H9 (cell line): ENCODE data around the gene ZDHHC16. TPM values are rescaled to one million over a fixed set of nuclear protein-coding genes. Genes with fewer than 3 reads are reported as not detected.

Source experiments
- DNase-seq: peaks from one replicate; pipeline ENCODE4 v3.0.0-alpha.2; 2017
- H2AFZ ChIP-seq: one replicate; pipeline ENCODE4 v1.6.1; 2013; ENCODE audit warnings: mild to moderate bottlenecking, low read length, control low read depth, moderate library complexity
- H2AK5ac ChIP-seq: 2 replicates; pipeline ENCODE4 v1.6.1; 2013; ENCODE audit warnings: low read length, control low read depth, mixed read lengths; ENCODE audit not compliant: insufficient read length
- H2BK120ac ChIP-seq: one replicate; pipeline ENCODE4 v1.6.1; 2013; ENCODE audit warnings: low read depth, mild to moderate bottlenecking, low read length, control low read depth, inconsistent platforms; ENCODE audit not compliant: poor library complexity, severe bottlenecking
- H2BK12ac ChIP-seq: 2 replicates; pipeline ENCODE4 v1.6.1; 2013; ENCODE audit warnings: low read length, control low read depth, mixed read lengths, low read depth; ENCODE audit not compliant: insufficient read length
- H2BK15ac ChIP-seq: 2 replicates; pipeline ENCODE4 v1.6.1; 2013; ENCODE audit warnings: low read depth, low read length, control low read depth
- H2BK20ac ChIP-seq: one replicate; pipeline ENCODE4 v1.6.1; 2013; ENCODE audit warnings: low read depth, mild to moderate bottlenecking, low read length, control low read depth, inconsistent platforms; ENCODE audit not compliant: poor library complexity, severe bottlenecking
- H2BK5ac ChIP-seq: 2 replicates; pipeline ENCODE4 v1.6.1; 2013; ENCODE audit warnings: low read length, control low read depth, mixed read lengths; ENCODE audit not compliant: insufficient read length
- H3K14ac ChIP-seq: 2 replicates; pipeline ENCODE4 v1.6.1; 2013; ENCODE audit warnings: low read length, control low read depth; ENCODE audit not compliant: insufficient read depth
- H3K18ac ChIP-seq: 2 replicates; pipeline ENCODE4 v1.6.1; 2013; ENCODE audit warnings: low read depth, mild to moderate bottlenecking, mixed read lengths, low read length, control low read depth; ENCODE audit not compliant: insufficient read length
- H3K23ac ChIP-seq: 2 replicates; pipeline ENCODE4 v1.6.1; 2013; ENCODE audit warnings: low read length, control low read depth, mixed read lengths, low read depth; ENCODE audit not compliant: insufficient read length
- H3K23me2 ChIP-seq: 2 replicates; pipeline ENCODE4 v1.6.1; 2013; ENCODE audit warnings: low read depth, mild to moderate bottlenecking, mixed read lengths, low read length, control low read depth; ENCODE audit not compliant: insufficient read length, poor library complexity, severe bottlenecking
- H3K27ac ChIP-seq: 2 replicates; pipeline ENCODE4 v1.5.1; 2013; ENCODE audit warnings: low read length, control low read depth, mixed read lengths, low read depth; ENCODE audit not compliant: insufficient read length
- H3K27me3 ChIP-seq: 2 replicates; pipeline ENCODE4 v1.6.1; 2013; ENCODE audit warnings: low read length, control low read depth, inconsistent platforms; ENCODE audit not compliant: insufficient read depth
- H3K4ac ChIP-seq: 2 replicates; pipeline ENCODE4 v1.6.1; 2013; ENCODE audit warnings: low read depth, mild to moderate bottlenecking, control low read depth, inconsistent platforms, low read length, moderate library complexity
- H3K4me1 ChIP-seq: 2 replicates; pipeline ENCODE4 v1.6.1; 2013; ENCODE audit warnings: low read length, control low read depth, inconsistent platforms; ENCODE audit not compliant: insufficient read depth
- H3K4me2 ChIP-seq: 2 replicates; pipeline ENCODE4 v1.6.1; 2013; ENCODE audit warnings: low read length, control low read depth, mixed read lengths; ENCODE audit not compliant: insufficient read length, insufficient read depth
- H3K56ac ChIP-seq: 2 replicates; pipeline ENCODE4 v1.6.1; 2013; ENCODE audit warnings: low read depth, mild to moderate bottlenecking, mixed read lengths, low read length, control low read depth; ENCODE audit not compliant: insufficient read length
- H3K79me1 ChIP-seq: 2 replicates; pipeline ENCODE4 v1.6.1; 2013; ENCODE audit warnings: low read depth, mild to moderate bottlenecking, moderate library complexity, low read length, control low read depth, inconsistent platforms; ENCODE audit not compliant: insufficient read depth, poor library complexity, severe bottlenecking
- H3K79me2 ChIP-seq: 2 replicates; pipeline ENCODE4 v1.6.1; 2013; ENCODE audit warnings: low read length, control low read depth, inconsistent platforms; ENCODE audit not compliant: insufficient read depth
- H3K9ac ChIP-seq: 2 replicates; pipeline ENCODE4 v1.6.1; 2013; ENCODE audit warnings: low read length, control low read depth, mixed read lengths; ENCODE audit not compliant: insufficient read length; ENCODE audit errors: extremely low read depth
- H3K9me3 ChIP-seq: one replicate; pipeline ENCODE4 v1.6.1; 2013; ENCODE audit warnings: low read depth, low read length, inconsistent platforms; ENCODE audit not compliant: control insufficient read depth
- H3T11ph ChIP-seq: one replicate; pipeline ENCODE4 v1.6.1; 2013; ENCODE audit warnings: mild to moderate bottlenecking, low read length, control low read depth, inconsistent platforms
- H4K20me1 ChIP-seq: one replicate; pipeline ENCODE4 v1.6.1; 2013; ENCODE audit not compliant: control insufficient read depth, insufficient read length, insufficient read depth
- H4K5ac ChIP-seq: 2 replicates; pipeline ENCODE4 v1.6.1; 2013; ENCODE audit warnings: low read depth, mild to moderate bottlenecking, mixed read lengths, low read length, control low read depth; ENCODE audit not compliant: insufficient read length
- H4K8ac ChIP-seq: replicated peaks from 2 replicates; pipeline ENCODE4 v1.6.1; 2013; ENCODE audit warnings: low read length, control low read depth, mixed read lengths, low read depth; ENCODE audit not compliant: insufficient read length
- H4K91ac ChIP-seq: 2 replicates; pipeline ENCODE4 v1.6.1; 2013; ENCODE audit warnings: low read depth, mild to moderate bottlenecking, moderate library complexity, mixed read lengths, low read length, control low read depth; ENCODE audit not compliant: insufficient read length
- H3K27ac Mint-ChIP-seq, 3 experiments: 2 replicates in 2 of 3; 3 replicates in 1 of 3; pipeline ENCODE4 v1.8.0; 2020 to 2021; ENCODE audit warnings: mixed read lengths in 3 of 3, mild to moderate bottlenecking in 1 of 3, moderate library complexity in 1 of 3
- H3K27me3 Mint-ChIP-seq: 2 replicates; pipeline ENCODE4 v1.8.0; 2021; ENCODE audit warnings: low read depth, mild to moderate bottlenecking, moderate library complexity, mixed read lengths
- H3K36me3 Mint-ChIP-seq, 3 experiments: 2 replicates in 2 of 3; 3 replicates in 1 of 3; pipeline ENCODE4 v1.8.0; 2020 to 2021; ENCODE audit warnings: low read depth in 3 of 3, mixed read lengths in 3 of 3; ENCODE audit not compliant: insufficient read depth in 1 of 3
- H3K4me1 Mint-ChIP-seq, 2 experiments: 2 replicates each; pipeline ENCODE4 v1.8.0; 2020; ENCODE audit warnings: mixed read lengths in 2 of 2
- H3K4me3 Mint-ChIP-seq, 2 experiments: 2 replicates in 1 of 2; 3 replicates in 1 of 2; pipeline ENCODE4 v1.8.0; 2020 to 2021; ENCODE audit warnings: mild to moderate bottlenecking in 2 of 2, mixed read lengths in 2 of 2, moderate library complexity in 1 of 2
- H3K9me3 Mint-ChIP-seq, 2 experiments: 2 replicates in 1 of 2; 3 replicates in 1 of 2; pipeline ENCODE4 v1.8.0; 2020; ENCODE audit warnings: mild to moderate bottlenecking in 2 of 2, mixed read lengths in 2 of 2, moderate library complexity in 1 of 2
- CTCF ChIP-seq: fragments of 200-600 bp; sonication (generic); conservative IDR thresholded peaks from 3 replicates; pipeline ENCODE4 v1.8.0; 2021; ENCODE audit warnings: antibody characterized with exemption, mild to moderate bottlenecking
- WGBS: extraction: QIAGEN DNeasy Blood & Tissue Kit; methylation state at CpG from one replicate; pipeline ENCODE4 v1.1.7; 2013; ENCODE audit warnings: missing lambda C conversion rate, low lambda C conversion rate, mixed read lengths; ENCODE audit not compliant: insufficient read length; ENCODE audit errors: extremely low coverage; 5-methylcytosine and 5-hydroxymethylcytosine counted together
- total RNA-seq: library from RNA; stranded (reverse); gene quantifications from 2 replicates; pipeline ENCODE4 v1.2.1, GENCODE V29; 2021

ZDHHC16 gene
- total RNA-seq, 1 experiment from 2014 or later = 45.4 TPM

DNA sequence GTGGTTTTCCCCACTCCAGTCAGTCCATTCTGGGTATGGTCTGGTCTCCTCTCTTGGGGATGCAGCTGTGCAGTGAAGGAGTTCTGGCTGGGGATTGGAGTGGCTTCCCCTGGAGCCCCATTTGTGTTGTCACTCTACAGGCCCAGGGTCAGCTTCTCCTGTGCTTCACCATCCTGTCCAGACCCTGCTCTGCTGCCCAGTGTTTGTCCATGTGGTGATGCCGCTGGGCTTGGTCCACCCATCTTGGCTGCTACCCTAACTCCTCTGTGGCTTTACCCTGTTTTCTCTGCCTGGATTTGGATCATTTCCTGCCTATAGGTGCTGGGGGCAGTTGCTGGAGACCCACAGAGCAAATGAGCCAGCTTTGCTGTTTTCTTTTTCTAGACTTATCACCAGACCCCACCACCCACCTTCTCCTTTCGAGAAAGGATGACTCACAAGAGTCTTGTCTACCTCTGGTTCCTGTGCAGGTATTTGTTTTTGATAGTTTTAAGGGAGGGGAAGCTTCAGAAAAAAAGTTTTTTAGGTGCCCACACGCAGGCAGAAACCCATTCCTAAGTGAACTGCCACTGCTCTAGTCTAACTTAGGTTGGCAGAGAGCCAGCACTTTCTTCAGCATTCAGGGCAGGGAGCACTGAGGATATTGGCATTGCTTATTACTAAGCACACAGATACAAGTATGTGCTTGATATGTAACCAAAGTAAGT, 8.5 kb downstream of the ZDHHC16 start:
- H2BK5ac ChIP-seq = no peak overlapping the region
- Mint-ChIP-seq H3K9me3 (no peaks in the 10 kb centered on the region), H3K4me1 (no peaks in the 10 kb centered on the region; a peak in 1 of 4 replicates), H3K4me3 (no peak overlapping the region), H3K27ac (peak overlapping the region; percentile 13 to 56 (median 37); a peak in 2 of 7 replicates), H3K36me3 (peaks cover 35 to 81% (median 80%) of the 10 kb centered on the region in 3 experiments), H3K27me3 (no peaks in the 10 kb centered on the region; the same call in 1 of the 2 replicates)
- H3K27me3 ChIP-seq = no peaks in the 10 kb centered on the region
- H3K9me3 ChIP-seq = no peaks in the 10 kb centered on the region
- H2BK120ac ChIP-seq = no peak overlapping the region
- H4K8ac ChIP-seq = no peak overlapping the region
- H3K27ac ChIP-seq = no peak overlapping the region
- no peak for DNase-seq
- H3K79me2 ChIP-seq = peaks cover 2% of the 10 kb centered on the region; the same call in 1 of the 2 replicates
- H2BK20ac ChIP-seq = no peak overlapping the region
- no peak overlapping the region for H3K4me2 ChIP-seq
- no peak overlapping the region for H3K9ac ChIP-seq
- no peak for TF ChIP-seq CTCF
- H4K91ac ChIP-seq = no peak overlapping the region
- H3K4ac ChIP-seq = no peak overlapping the region
- H2BK15ac ChIP-seq = no peak overlapping the region
- H3K79me1 ChIP-seq = no peaks in the 10 kb centered on the region
- no peak overlapping the region for H3K14ac ChIP-seq
- H4K20me1 ChIP-seq = peaks cover 2% of the 10 kb centered on the region
- H4K5ac ChIP-seq = no peak overlapping the region
- no CpG with 5 or more reads among the region's 3 CpGs for WGBS
- no peak overlapping the region for H3T11ph ChIP-seq
- H2AFZ ChIP-seq = no peak overlapping the region
- H2BK12ac ChIP-seq = no peak overlapping the region
- H3K23me2 ChIP-seq = no peaks in the 10 kb centered on the region
- no peak overlapping the region for H3K23ac ChIP-seq
- no peak overlapping the region for H3K18ac ChIP-seq
- no peaks in the 10 kb centered on the region for H3K4me1 ChIP-seq
- H2AK5ac ChIP-seq = no peak overlapping the region
- no peak overlapping the region for H3K56ac ChIP-seq
